HFFc6 (cell line): ENCODE results near the gene RECK. TPM values are rescaled to one million over a fixed set of nuclear protein-coding genes. Genes with fewer than 3 reads are reported as not detected.

Experiments used
- DNase-seq: peaks from one replicate; pipeline ENCODE4 v3.0.0-alpha.2; 2018
- H3K27ac Mint-ChIP-seq: 2 replicates; pipeline ENCODE4 v1.8.0; 2020; ENCODE audit warnings: mild to moderate bottlenecking, mixed read lengths
- H3K27me3 Mint-ChIP-seq: 2 replicates; pipeline ENCODE4 v1.8.0; 2021; ENCODE audit warnings: mild to moderate bottlenecking, moderate library complexity, mixed read lengths; ENCODE audit not compliant: insufficient read depth
- H3K36me3 Mint-ChIP-seq: 2 replicates; pipeline ENCODE4 v1.8.0; 2021; ENCODE audit warnings: low read depth, mixed read lengths
- H3K4me1 Mint-ChIP-seq: 2 replicates; pipeline ENCODE4 v1.8.0; 2020; ENCODE audit warnings: low read depth, mixed read lengths
- H3K4me3 Mint-ChIP-seq: 2 replicates; pipeline ENCODE4 v1.8.0; 2020; ENCODE audit warnings: mild to moderate bottlenecking, moderate library complexity, mixed read lengths
- H3K9me3 Mint-ChIP-seq: 2 replicates; pipeline ENCODE4 v1.8.0; 2020; ENCODE audit warnings: mild to moderate bottlenecking, mixed read lengths
- CTCF ChIP-seq: fragments of 200-600 bp; sonication (generic); IDR thresholded peaks from 2 replicates; pipeline ENCODE4 v1.5.0; 2021; ENCODE audit warnings: antibody characterized with exemption, mild to moderate bottlenecking
- total RNA-seq, 6 experiments: library from RNA; stranded (reverse); fragmentation: NEBNext Ultra II Directional; extraction: Animal tissue kit (Norgen Biotek cat#: 25700); gene quantifications; 2 replicates in 1 of 6; 3 replicates in 5 of 6; pipeline ENCODE4 v1.2.3, GENCODE V29; 2021

RECK gene
- total RNA-seq, 6 experiments from 2014 or later: 149 to 182 (median 173) TPM

- Mint-ChIP-seq H3K27ac (peak overlapping the region; percentile 52; the same call in 1 of the 2 replicates), H3K9me3 (no peaks in the 10 kb centered on the region), H3K27me3 (peaks cover 4% of the 10 kb centered on the region; the same call in 1 of the 2 replicates), H3K36me3 (peaks cover 51% of the 10 kb centered on the region), H3K4me3 (no peak overlapping the region), H3K4me1 (peaks cover 23% of the 10 kb centered on the region)
- no peak for TF ChIP-seq CTCF
- no peak for DNase-seq
These were observed 79.9 kb downstream of the RECK start for GRCh38 chr9:36116593-36116992.

GRCh38 chr9:36118201-36118600, 81.5 kb downstream of the RECK start:
- Mint-ChIP-seq H3K27ac (0 out of 2 replicates have a peak overlapping the region, but pooled peaks have one; percentile 11), H3K9me3 (no peaks in the 10 kb centered on the region), H3K4me3 (no peak overlapping the region), H3K4me1 (peaks cover 23% of the 10 kb centered on the region), H3K36me3 (peaks cover 55% of the 10 kb centered on the region), H3K27me3 (peaks cover 4% of the 10 kb centered on the region; the same call in 1 of the 2 replicates)
- no peak for DNase-seq
- TF ChIP-seq CTCF: no peak

- no peak for TF ChIP-seq CTCF
- no peak overlapping the region for H3K4me3 Mint-ChIP-seq
These were observed 82.0 kb downstream of the RECK start for GRCh38 chr9:36118706-36119105.

GRCh38 chr9:36119476-36119875, 82.8 kb downstream of the RECK start:
- H3K36me3 Mint-ChIP-seq: peaks cover 51% of the 10 kb centered on the region
- H3K9me3 Mint-ChIP-seq: no peaks in the 10 kb centered on the region
- H3K27ac Mint-ChIP-seq: no peak overlapping the region; the same call in 1 of the 2 replicates
- DNase-seq: no peak
- peaks cover 23% of the 10 kb centered on the region for H3K4me1 Mint-ChIP-seq
- no peak overlapping the region for H3K4me3 Mint-ChIP-seq
- H3K27me3 Mint-ChIP-seq: peaks cover 4% of the 10 kb centered on the region; the same call in 1 of the 2 replicates
- TF ChIP-seq CTCF: no peak

More at GRCh38 chr9:36118706-36119105, 82.0 kb downstream of the RECK start:
- no peak for DNase-seq
- peaks cover 52% of the 10 kb centered on the region for H3K36me3 Mint-ChIP-seq
- H3K27ac Mint-ChIP-seq: peak overlapping the region; percentile 29; the same call in 1 of the 2 replicates
- peaks cover 23% of the 10 kb centered on the region for H3K4me1 Mint-ChIP-seq
- peaks cover 4% of the 10 kb centered on the region; the same call in 1 of the 2 replicates for H3K27me3 Mint-ChIP-seq
- no peaks in the 10 kb centered on the region for H3K9me3 Mint-ChIP-seq

GRCh38 chr9:36120705-36121104, 84.0 kb downstream of the RECK start:
- DNase-seq: no peak
- Mint-ChIP-seq H3K4me1 (peaks cover 23% of the 10 kb centered on the region), H3K36me3 (peaks cover 58% of the 10 kb centered on the region), H3K27me3 (peaks cover 7% of the 10 kb centered on the region; the same call in 1 of the 2 replicates), H3K9me3 (no peaks in the 10 kb centered on the region), H3K4me3 (no peak overlapping the region), H3K27ac (no peak overlapping the region)
- no peak for TF ChIP-seq CTCF
